DMS53 treated with DMSO at 0.1 percent for 48 hours (cell line): ENCODE data around the gene TGFB1I1.
"Not testable (repeated sequence)": the region's sequence is repeated elsewhere in the genome, so short reads cannot be mapped to it uniquely, and the experiment has no call there.

Experiments
- DNase-seq: peaks from one replicate; lab custom pipeline; 2025; ENCODE audit not compliant: unreplicated experiment; lab: John Stamatoyannopoulos, UW

TGFB1I1 gene

DNA sequence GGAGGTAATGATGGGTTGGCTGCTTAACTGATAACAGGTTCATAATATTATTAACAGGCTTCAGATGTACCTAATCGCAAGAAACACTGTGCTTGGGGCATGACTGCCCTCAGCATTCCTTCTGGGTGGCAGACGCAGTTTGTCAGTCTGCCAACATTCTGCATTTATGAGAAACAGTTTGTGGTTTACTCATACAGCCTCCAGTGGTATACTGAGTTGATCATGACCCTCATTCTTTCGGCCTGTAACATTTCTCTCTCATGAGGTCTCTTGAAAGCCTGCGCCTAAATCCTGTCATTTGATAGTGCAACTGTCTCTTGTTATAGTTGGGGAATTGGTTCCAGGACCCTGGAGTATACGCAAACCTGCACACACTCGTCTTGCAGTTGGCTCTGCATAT is 41.2 kb downstream of the TGFB1I1 start:
- no peak for DNase-seq

GRCh38 chr16:31513884-31514283 is 41.9 kb downstream of the TGFB1I1 start:
- DNase-seq = no peak

DNA sequence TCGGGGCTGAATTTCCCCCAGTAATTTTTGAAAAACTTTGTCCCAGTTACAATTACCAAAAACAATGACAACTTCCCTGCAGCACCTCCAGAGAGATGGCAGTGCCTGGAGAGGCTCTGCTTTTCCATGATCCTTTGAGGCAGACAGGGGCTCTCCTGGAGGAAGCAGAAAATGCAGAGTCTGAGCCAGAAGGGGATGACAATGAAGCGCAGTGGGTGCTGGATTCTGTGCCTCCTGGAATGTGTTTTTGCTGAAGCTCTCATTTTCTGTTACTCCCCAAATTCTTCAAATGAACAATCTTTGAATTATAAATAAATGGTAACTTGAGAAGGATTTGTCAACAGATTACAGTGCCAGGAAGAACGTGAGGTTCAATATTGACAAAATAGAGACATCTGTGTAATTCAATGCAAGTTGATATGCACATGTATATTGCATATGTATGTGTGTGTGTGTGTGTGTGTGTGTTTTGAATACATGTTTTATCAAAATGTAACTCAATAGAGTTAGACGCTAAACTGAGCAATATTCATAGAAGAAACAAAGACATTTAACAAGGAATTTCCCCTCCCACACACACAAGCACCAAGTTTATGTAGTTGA is 45.9 kb downstream of the TGFB1I1 start:
- DNase-seq = no peak

- DNase-seq = no peak
Measured at GRCh38 chr16:31519759-31520431, 47.9 kb downstream of the TGFB1I1 start.

GRCh38 chr16:31521368-31521767 is 49.4 kb downstream of the TGFB1I1 start:
- no peak for DNase-seq

GRCh38 chr16:31522071-31522470 is 50.1 kb downstream of the TGFB1I1 start:
- DNase-seq = no peak

DNA sequence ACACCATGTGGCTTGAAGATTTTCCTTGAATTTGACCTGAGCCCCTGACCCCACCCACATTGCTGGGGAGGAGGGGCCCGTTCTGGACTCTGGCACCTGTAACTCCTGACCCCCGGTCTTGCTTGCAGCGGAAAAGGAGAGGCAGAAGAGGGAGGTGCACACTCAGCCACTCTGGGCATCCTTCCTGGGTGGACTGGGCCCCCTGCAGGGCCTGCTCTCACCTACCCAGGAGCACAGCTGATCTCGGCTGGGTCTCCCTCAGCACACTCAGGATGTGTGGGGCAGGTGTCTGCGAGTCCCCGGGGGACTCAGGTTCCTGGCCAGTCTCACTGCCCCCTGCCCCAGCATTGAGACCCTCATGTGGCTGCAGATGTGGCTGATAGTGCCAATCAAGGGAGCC is 51.8 kb downstream of the TGFB1I1 start:
- not testable (repeated sequence) for DNase-seq

GRCh38 chr16:31525113-31525512 is 53.2 kb downstream of the TGFB1I1 start:
- no peak for DNase-seq
